Measurements from ENCODE around the gene TRH. TPM values are rescaled to one million over a fixed set of nuclear protein-coding genes. Genes with fewer than 3 reads are reported as not detected.

Gene TRH
- total RNA-seq, 2 donors from 2014 or later = 0.55 TPM; not detected in 1

DNA sequence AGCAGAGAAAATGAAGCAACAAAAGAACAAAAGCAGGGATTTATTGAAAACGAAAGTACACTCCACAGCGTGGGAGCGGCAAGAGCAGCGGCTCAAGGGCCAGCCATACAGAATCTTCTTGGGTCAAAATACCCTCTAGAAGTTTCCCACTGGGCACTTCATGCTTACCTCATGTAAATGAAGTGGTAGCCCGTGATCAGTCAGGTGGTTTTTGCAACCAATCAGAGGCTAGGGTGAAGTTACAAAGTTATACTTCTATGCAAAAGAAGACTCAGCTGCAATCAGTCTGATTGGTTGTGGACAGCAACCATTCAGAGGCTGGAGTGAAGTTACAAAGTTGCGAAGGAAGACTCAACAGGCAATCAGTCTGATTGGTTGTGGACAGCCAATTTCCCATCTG lies 37.8 kb upstream of the TRH start:
- H3K4me3 ChIP-seq = peak overlapping the region; percentile 1 to 36
- H3K9me3 ChIP-seq = no peaks in the 10 kb centered on the region
- H3K36me3 ChIP-seq = no peaks in the 10 kb centered on the region
- TF ChIP-seq, protein P1, sequence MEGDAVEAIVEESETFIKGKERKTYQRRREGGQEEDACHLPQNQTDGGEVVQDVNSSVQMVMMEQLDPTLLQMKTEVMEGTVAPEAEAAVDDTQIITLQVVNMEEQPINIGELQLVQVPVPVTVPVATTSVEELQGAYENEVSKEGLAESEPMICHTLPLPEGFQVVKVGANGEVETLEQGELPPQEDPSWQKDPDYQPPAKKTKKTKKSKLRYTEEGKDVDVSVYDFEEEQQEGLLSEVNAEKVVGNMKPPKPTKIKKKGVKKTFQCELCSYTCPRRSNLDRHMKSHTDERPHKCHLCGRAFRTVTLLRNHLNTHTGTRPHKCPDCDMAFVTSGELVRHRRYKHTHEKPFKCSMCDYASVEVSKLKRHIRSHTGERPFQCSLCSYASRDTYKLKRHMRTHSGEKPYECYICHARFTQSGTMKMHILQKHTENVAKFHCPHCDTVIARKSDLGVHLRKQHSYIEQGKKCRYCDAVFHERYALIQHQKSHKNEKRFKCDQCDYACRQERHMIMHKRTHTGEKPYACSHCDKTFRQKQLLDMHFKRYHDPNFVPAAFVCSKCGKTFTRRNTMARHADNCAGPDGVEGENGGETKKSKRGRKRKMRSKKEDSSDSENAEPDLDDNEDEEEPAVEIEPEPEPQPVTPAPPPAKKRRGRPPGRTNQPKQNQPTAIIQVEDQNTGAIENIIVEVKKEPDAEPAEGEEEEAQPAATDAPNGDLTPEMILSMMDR (IDR thresholded peaks at IDR 0.05) = no peak
- no peak overlapping the region for H3K27ac ChIP-seq
- H3K27me3 ChIP-seq = no peaks in the 10 kb centered on the region
- peak; percentile 61 for DNase-seq (ENCODE audit: low spot score)
- H3K4me1 ChIP-seq = no peaks in the 10 kb centered on the region

DNA sequence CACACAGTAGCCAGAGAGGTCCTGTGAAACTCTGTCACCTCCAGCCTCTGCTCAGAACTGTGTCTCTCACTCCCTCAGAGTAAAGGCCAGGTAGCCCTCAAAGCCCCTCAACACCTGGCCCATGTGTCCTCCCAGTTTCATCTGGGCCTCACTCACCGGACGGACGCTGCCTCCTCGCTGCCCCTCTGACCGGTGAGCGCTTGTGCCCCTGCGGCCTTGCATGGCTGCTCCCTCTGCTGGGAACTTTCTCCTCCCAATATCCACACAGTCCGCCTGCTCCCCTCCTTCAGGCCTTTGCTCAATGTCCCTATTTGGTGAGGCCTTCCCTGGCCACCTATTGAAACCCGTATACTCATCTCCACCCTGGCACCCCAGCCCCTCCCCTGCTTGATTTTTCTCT lies 36.8 kb upstream of the TRH start:
- no peak for DNase-seq (ENCODE audit: low spot score)
- TF ChIP-seq, protein P1 (IDR thresholded peaks at IDR 0.05) = no peak
- H3K27ac ChIP-seq = no peak overlapping the region
- no peaks in the 10 kb centered on the region for H3K36me3 ChIP-seq
- no peak overlapping the region for H3K4me3 ChIP-seq
- no peaks in the 10 kb centered on the region for H3K27me3 ChIP-seq
- H3K4me1 ChIP-seq = no peaks in the 10 kb centered on the region
- H3K9me3 ChIP-seq = no peaks in the 10 kb centered on the region

DNA sequence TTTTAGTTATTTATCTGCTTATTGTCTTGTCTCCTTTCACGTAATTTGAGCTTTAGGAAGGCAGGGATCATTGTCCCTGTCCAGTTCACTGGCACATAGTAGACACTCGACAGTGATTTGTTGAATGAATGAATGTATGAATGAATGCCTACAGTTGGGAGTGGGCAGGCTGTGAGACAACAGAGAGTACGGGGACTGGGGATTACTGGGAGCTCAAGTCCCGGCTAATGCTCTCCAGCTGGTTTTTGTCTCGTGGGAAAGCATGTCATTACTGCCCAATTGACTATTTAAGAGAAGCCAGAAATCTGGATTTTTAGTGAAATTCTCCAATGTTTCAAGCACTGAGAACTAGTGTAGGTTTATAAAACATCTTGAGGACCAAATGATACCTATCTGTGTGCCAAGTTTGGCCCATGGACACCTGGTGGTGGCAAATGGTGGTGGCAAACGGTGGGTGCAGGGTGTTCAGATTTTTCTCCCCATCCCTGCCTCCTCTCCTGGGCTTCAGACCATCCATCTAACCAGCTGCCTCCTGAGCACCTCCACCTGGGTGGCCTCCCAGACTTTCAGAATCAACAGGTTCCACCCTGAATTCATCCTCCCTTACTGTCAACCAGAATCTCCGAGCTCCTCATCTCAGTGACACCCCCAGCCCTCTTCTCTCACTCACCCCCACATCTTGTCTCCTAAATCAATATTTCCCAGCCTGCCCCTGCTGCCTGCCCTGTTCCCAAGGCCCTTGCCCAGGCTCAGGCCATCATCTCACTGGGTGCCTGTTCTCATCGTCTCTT lies 36.2 kb upstream of the TRH start:
- no peaks in the 10 kb centered on the region for H3K27me3 ChIP-seq
- TF ChIP-seq, protein P1 (IDR thresholded peaks at IDR 0.05) = no peak
- DNase-seq (ENCODE audit: low spot score) = no peak

DNA sequence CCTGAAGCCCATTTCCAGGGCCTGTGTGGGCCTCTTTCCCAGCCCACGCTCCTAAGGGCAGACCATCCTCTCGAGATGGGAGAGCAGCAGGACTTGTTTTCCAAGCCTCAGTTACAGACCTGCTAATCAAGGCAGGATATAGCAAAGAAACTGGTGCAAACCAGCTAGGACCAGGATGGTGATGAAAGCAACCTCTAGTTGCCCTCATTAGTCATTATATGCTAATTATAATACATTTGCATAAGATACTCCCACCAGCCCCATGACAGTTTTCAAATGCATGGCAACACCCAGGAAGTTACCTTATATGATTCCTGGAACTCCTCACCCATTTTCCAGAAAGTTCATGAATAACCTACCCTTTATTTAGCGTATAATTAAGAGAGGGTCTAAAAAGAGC lies 34.4 kb upstream of the TRH start:
- no peaks in the 10 kb centered on the region for H3K4me1 ChIP-seq
- no peaks in the 10 kb centered on the region for H3K27me3 ChIP-seq
- no peaks in the 10 kb centered on the region for H3K9me3 ChIP-seq
- no peak for DNase-seq (ENCODE audit: low spot score)
- no peaks in the 10 kb centered on the region for H3K36me3 ChIP-seq
- no peak overlapping the region for H3K27ac ChIP-seq
- H3K4me3 ChIP-seq = no peak overlapping the region
- TF ChIP-seq, protein P1 (IDR thresholded peaks at IDR 0.05) = no peak

More for the DNA sequence above, 36.2 kb upstream of the TRH start:
- Histone ChIP-seq H3K27ac (no peak overlapping the region), H3K4me1 (no peaks in the 10 kb centered on the region), H3K36me3 (no peaks in the 10 kb centered on the region), H3K9me3 (no peaks in the 10 kb centered on the region), H3K4me3 (no peak overlapping the region)

DNA sequence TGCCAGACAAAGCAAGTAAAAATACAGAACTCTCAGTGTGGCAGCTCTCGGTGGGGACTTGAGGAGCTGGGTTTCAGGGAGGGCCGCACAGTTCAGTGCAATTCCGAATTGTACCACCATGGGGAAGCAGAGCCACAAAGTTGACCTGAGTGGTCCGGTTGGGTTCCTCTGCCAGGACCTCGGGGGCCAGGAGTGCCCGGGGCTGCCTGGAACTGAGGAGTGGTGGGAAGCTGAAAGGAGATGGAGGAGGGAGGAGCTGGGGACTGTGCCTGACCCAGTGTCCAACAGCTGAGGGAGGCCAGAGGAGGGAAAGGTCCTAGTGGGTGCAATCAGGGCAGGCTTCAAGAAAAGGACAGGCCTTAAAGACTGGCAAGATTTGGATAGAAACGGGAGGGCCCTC lies 32.2 kb upstream of the TRH start:
- no peaks in the 10 kb centered on the region for H3K36me3 ChIP-seq
- no peaks in the 10 kb centered on the region for H3K27me3 ChIP-seq
- H3K9me3 ChIP-seq = peaks cover 0 to 6% of the 10 kb centered on the region in 2 donors
- TF ChIP-seq, protein P1 (IDR thresholded peaks at IDR 0.05) = peak; percentile 71 to 84
- no peaks in the 10 kb centered on the region for H3K4me1 ChIP-seq
- H3K27ac ChIP-seq = no peak overlapping the region
- no peak overlapping the region for H3K4me3 ChIP-seq
- peak; percentile 71 for DNase-seq (ENCODE audit: low spot score)

DNA sequence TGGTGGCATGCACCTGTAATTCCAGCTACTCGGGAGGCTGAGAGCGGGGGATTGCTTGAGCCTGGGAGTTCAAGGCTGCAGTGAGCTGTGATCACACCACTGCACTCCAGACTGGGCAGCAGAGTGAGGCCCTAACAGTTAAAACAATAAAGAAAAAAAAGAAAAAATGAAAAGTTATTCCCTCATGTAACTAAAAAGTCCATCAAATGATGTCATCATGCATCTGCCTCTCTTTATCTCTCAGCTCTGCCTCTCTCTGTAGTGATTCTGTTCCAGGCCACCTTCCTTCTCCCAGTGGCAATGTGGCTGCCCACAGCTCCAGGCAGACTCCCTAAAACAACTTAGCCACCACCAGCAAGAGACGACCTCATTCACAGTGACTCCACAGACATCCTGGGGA lies 31.5 kb upstream of the TRH start:
- Histone ChIP-seq H3K27ac (no peak overlapping the region), H3K27me3 (no peaks in the 10 kb centered on the region), H3K4me1 (no peaks in the 10 kb centered on the region), H3K36me3 (no peaks in the 10 kb centered on the region), H3K9me3 (peaks cover 0 to 10% of the 10 kb centered on the region in 2 donors), H3K4me3 (no peak overlapping the region)
- TF ChIP-seq, protein P1 (IDR thresholded peaks at IDR 0.05) = no peak
- DNase-seq (ENCODE audit: low spot score) = no peak

Measured in right atrium auricular region (tissue), 2 donors.